ENCODE measurements around the gene EOMES. TPM values are rescaled to one million over a fixed set of nuclear protein-coding genes. Genes with fewer than 3 reads are reported as not detected.
A peak's percentile ranks its signal among the peaks of the same experiment; 100 is the strongest.

EOMES gene
- total RNA-seq, 1 donor = 0.18 TPM

DNA sequence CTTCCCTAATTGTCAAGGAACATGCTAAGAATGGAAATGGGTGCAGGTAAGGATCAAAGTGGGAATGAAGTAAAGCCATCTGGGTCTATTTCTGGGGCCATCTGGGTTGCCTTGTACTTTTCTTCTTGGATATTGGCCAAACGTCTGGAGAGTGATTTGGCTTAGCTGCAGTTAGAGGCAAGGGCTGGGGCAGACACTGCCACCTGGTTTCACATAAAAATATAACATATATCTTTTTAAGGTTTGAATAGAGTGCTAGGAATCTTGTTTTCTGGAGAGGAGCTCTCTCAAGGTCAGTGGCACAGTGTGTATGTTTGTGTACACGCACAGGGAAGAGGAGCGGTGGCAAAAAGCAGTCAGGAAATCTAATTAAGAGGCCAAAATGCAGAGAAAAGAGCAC lies 24.7 kb upstream of the EOMES start:
- TF ChIP-seq, protein P1, sequence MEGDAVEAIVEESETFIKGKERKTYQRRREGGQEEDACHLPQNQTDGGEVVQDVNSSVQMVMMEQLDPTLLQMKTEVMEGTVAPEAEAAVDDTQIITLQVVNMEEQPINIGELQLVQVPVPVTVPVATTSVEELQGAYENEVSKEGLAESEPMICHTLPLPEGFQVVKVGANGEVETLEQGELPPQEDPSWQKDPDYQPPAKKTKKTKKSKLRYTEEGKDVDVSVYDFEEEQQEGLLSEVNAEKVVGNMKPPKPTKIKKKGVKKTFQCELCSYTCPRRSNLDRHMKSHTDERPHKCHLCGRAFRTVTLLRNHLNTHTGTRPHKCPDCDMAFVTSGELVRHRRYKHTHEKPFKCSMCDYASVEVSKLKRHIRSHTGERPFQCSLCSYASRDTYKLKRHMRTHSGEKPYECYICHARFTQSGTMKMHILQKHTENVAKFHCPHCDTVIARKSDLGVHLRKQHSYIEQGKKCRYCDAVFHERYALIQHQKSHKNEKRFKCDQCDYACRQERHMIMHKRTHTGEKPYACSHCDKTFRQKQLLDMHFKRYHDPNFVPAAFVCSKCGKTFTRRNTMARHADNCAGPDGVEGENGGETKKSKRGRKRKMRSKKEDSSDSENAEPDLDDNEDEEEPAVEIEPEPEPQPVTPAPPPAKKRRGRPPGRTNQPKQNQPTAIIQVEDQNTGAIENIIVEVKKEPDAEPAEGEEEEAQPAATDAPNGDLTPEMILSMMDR (IDR thresholded peaks at IDR 0.05; ENCODE audit: insufficient read depth, low read length) = no peak
- no peak for DNase-seq (ENCODE audit: low read depth)

DNA sequence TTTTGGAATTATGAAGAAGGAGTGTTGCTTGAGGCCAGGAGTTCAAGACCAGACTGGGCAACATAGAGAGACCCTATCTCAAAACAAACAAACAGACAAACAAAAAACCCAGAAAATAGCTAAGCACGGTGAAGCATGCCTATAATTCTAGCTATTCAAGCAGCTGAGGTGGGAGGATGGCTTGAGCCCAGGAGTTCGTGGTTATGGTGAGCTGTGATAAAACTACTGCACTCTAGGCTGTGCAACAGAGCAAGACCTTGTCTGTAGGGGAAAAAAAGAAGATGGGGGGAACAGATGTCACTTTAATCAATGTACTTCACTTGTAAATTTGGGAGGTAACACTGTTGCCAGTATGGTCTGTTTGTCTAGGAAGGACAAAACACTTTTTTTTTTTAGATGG lies 18.7 kb upstream of the EOMES start:
- no peak overlapping the region for H3K4me3 ChIP-seq (ENCODE audit: low read depth, low read length)
- DNase-seq (ENCODE audit: low read depth) = no peak
- TF ChIP-seq, protein P1 (IDR thresholded peaks at IDR 0.05; ENCODE audit: insufficient read depth, low read length) = no peak

More for the DNA sequence above, 24.7 kb upstream of the EOMES start:
- H3K4me3 ChIP-seq (ENCODE audit: low read depth, low read length) = no peak overlapping the region

DNA sequence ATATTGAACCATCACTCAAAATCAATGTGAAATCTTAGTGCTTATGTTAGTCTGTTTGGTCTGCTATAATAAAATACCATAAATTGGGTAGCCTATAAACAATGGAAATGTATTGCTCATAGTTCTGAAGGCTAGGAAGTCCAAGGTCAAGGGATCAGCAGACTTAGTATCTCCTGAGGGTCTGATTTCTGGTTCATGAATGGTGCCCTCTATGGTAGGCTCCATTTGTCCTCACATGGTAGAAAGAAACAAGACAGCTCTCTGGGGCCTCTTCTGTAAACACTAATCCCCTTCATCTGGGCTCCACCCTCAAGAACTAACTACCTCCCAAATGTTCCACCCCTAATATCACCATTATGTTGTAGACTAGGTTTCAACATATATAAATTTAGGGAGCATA lies 15.0 kb upstream of the EOMES start:
- TF ChIP-seq, protein P1 (IDR thresholded peaks at IDR 0.05; ENCODE audit: insufficient read depth, low read length) = no peak
- no peak overlapping the region for H3K4me3 ChIP-seq (ENCODE audit: low read depth, low read length)
- no peak for DNase-seq (ENCODE audit: low read depth)

DNA sequence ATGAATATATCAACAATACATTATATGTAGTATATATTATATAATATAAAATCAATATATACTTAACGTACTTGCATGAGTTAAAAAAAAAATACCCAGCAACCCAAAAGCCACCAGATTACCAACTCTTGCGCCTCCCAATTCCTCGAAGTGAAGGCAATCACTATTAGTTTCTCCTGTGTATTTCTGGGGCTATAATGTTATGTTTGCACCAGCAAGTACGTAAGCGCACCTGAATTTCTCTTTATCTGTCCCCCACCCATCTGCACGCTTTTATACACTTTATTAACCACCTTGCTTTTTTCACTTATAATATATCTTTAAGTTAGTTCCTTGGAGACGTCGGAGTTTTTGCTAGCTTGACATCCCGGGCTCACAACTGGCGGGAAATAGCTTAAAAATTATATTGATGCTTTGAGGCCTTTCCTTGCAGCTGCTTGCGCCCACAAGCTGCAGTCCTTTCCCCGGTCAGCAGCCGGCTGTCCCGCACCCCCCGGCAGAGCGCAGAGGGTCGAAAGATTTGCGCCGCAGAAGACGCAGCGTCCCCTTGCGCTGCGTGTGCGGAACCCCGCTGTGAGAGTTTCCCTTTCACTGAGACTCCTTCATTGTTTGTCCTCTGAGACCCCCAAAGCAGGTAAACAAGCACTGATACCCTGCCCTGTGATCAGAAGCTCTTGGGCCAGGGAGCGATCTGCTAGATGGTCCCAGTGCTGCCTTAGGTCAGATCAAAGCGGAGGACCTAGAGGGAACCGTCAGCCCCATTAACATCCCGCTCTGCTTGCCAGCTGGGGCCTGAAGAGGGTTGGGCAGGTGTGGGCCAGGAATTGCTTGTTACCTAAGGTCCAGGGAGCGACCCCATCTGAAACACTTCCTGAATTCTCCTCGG lies 8.9 kb upstream of the EOMES start:
- TF ChIP-seq, protein P1 (IDR thresholded peaks at IDR 0.05; ENCODE audit: insufficient read depth, low read length) = no peak
- no peak for DNase-seq (ENCODE audit: low read depth)
- H3K4me3 ChIP-seq (ENCODE audit: low read depth, low read length) = no peak overlapping the region

DNA sequence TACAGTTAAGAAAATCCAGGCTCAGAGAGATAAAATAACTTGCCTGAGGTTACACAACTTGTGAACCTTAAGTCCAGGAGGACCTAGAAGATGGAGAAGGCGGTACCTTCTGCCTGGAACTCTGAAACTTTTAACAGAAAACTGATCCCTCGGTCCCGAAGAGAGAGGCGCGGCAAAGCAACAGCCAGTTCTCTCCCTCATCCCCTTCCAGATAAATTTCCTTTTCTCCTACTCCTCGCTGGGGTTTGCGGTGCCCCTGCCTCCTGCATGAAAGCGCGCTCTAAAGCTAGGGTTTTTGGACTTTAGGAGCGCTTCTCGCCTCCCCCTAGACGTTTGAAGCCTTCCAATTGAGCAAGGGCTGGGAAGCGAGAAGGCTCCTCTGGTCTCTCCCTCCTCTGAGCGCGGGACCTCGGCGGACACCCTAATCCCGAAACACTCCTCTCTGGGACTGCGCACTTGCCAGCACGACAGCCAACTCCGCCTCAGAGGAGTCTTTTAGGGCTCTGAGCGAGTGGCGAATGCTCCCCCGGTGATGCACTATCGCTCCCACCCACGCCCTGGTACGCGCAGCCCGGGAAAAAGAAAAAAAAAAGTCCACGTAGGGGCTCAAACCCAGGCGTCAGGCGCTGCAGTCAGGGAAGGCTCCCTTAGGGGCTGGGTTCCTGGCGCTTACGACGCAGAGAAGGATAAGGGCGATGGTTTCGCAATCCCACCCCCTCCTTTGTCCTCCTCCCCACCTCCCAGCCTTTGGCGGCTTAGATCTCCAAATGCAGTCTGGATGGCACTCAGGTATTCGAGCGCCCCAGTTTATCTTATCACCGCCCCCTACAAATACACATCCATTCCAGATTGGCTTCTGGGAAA lies 7.9 kb upstream of the EOMES start:
- H3K4me3 ChIP-seq (ENCODE audit: low read depth, low read length) = peak overlapping the region; percentile 29
- DNase-seq (ENCODE audit: low read depth) = no peak
- TF ChIP-seq, protein P1 (IDR thresholded peaks at IDR 0.05; ENCODE audit: insufficient read depth, low read length) = no peak

DNA sequence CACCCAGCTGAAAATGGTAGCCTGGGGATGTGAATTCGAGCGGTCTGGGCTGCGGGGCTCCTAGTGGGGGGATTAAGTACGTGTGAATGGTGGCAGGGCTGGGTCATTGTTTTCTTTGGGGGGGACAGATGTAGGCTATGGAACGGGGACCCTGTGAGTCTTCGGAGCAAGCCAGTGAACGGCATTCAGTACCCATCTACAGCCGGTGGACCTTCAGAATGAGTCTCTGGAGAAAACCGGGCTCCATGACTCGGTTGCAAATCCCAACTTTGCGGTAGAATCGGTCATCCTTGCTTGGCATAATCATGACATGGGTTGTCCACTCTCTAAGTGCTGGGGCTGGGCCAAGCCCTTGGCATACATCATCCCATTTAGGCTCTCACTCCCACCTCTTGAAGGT lies 7.2 kb upstream of the EOMES start:
- TF ChIP-seq, protein P1 (IDR thresholded peaks at IDR 0.05; ENCODE audit: insufficient read depth, low read length) = no peak
- no peak overlapping the region for H3K4me3 ChIP-seq (ENCODE audit: low read depth, low read length)
- DNase-seq (ENCODE audit: low read depth) = no peak
